HG03521 (cell line): ENCODE measurements around the gene TP53I11.

Experiments used
- ATAC-seq: cut with Tn5 transposase; IDR thresholded peaks from one replicate; pipeline ENCODE4 v1.9.1; 2021; ENCODE audit warnings: mild to moderate bottlenecking, moderate library complexity; ENCODE audit not compliant: unreplicated experiment

Gene TP53I11, protein sequence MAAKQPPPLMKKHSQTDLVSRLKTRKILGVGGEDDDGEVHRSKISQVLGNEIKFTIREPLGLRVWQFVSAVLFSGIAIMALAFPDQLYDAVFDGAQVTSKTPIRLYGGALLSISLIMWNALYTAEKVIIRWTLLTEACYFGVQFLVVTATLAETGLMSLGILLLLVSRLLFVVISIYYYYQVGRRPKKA

DNA sequence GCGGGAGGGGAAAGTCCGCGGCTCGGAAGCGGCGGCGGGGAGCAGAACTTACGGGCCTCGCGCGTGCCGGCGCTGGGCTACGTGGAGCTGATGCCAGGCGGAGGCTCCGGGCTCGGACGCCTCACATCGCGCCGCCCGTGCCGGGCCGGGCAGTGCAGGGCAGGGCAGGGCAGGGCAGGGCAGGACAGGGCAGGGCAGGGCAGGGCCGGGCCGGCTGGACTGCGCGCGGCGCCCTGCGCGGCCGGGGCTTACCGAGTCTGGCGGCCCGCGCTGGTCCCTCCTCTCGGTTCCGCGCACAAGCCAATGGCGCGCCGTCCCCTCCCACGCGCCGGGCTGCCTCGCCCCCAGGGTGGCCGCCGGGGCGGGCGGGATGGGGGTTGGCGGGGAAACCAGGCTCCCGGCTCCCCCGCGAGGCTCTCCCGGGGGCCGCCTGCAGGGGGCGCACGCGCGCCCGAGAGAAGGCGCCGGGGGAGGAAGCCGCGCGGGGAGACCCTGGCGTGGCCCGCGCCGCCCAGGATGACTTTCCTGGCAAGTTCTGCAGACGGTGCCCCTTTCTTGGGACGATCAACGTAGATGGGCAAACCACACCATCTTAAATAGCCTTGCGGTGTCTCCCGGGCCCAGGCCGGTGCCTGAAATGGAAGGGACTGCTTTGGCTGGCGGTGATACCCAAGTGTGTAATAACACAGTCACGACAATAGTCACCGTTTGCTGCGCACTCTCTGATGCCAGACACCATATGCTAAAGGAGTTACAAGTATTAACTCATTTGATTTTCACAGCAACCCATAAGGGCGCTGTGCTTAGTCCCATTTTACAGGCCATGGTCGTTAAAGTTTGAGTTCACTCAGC, at the start of gene TP53I11:
Gene TP53I11, minus strand, starts transcription at position 259 of the 852 bp plus-strand sequence. CDS start 12,548 bp downstream, outside the sequence.
- ATAC-seq: no peak

GRCh38 chr11:44999068-44999467, 48.4 kb upstream of the TP53I11 start:
- no peak for ATAC-seq

GRCh38 chr11:44998051-44998450, 47.4 kb upstream of the TP53I11 start:
- ATAC-seq: no peak

GRCh38 chr11:44997566-44997965, 46.9 kb upstream of the TP53I11 start:
- no peak for ATAC-seq

DNA sequence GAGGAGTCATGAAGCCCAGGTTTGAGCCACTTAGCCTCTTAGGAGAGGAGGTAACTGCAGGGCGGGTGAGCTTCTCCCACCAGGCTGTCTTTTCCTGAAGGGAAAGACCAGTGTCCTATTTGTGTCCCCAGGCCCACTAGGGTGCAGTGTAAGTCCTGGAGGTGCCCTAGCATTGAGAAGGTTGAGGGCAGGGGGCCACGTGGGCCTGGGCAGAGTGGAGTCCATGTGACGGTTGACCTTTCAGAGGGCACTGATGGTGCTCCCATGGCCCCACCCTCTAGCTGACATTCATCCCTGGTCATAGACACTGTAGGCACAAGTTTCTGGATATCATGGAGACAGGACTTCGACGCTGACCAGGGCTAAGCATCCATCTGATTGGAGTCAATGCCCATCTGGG, 44.1 kb upstream of the TP53I11 start:
- ATAC-seq: no peak

- ATAC-seq: no peak
Observed at GRCh38 chr11:44993971-44994704, 43.5 kb upstream of the TP53I11 start.

- no peak for ATAC-seq
Observed at GRCh38 chr11:44992774-44993173, 42.1 kb upstream of the TP53I11 start.

DNA sequence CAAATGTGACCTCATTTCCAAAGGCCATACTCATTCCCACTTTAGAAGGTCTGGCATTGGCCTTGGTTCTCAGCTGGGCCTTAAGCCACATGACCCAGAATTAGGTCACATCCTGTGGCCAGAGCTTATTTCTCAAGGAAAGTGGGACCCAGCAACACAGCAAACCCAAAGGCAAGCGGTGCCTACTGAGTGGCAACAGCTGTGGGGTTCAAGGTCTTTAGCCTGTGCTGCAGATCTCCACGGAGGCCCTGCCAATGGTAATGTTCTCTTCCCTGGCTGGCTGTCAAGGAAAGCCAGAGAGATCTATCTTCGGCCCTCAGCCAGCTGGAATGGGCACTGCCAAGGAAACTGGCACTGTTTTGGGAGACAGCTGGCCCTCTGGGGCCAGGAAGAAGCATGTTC, 41.5 kb upstream of the TP53I11 start:
- no peak for ATAC-seq

- no peak for ATAC-seq
Observed at GRCh38 chr11:44990665-44991064, 40.0 kb upstream of the TP53I11 start.

DNA sequence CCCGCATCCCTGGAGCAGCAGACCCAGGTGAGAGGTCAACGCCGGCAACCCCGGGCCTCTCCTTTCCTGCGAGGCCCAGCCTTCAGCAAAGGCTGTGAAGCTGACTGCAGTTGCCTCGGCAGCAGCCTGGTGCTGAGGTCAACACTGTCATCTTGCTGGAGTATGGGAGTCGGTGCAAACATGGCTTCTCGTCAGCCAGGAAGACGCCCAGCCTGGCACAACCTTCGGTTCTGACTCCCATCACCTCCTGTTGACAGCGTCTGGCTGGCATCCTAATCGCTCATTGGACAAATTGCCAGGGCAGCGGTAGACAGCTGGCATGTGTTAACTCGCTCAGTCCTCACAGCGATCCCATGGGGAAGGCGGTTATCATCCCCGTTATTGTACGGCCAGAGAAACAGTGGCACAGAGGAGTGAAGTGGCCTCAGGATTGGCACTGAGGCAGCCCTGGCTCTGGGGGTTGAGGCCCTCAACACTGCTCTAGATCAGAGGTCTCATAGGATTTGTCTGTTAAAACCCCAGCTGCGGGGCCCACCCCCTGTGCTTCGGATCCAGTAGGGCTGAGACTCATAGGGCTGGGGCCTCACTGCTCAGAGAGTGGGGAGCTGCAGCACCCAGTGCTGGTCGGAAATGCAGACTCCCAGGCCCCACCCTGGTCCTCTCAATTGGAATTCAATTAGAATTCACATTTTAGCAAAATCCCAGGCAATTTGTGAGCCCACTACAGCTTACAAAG, 39.3 kb upstream of the TP53I11 start:
- ATAC-seq: no peak

- ATAC-seq: no peak
Observed at GRCh38 chr11:44988981-44989635, 38.4 kb upstream of the TP53I11 start.

- no peak for ATAC-seq
Observed at GRCh38 chr11:44988111-44988510, 37.4 kb upstream of the TP53I11 start.

DNA sequence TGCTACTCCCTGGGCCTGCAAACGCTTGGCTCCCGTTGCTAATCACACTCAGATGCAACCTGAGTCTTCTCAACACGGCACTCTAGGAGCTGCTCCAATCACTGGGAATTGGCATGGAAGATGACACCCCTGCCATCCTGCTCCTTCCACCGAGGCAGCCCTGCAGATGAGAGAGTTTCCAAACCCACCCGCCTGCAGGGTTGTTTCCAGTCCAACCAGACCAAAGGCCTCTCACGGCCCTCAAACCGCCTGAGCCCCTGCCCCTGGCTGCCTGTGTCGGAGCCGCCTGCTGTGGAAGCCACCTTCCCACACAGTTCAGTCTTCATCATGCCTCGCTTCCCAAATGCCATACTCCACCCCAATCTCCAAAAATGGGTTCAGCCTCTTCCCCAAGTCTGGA, 36.8 kb upstream of the TP53I11 start:
- no peak for ATAC-seq

DNA sequence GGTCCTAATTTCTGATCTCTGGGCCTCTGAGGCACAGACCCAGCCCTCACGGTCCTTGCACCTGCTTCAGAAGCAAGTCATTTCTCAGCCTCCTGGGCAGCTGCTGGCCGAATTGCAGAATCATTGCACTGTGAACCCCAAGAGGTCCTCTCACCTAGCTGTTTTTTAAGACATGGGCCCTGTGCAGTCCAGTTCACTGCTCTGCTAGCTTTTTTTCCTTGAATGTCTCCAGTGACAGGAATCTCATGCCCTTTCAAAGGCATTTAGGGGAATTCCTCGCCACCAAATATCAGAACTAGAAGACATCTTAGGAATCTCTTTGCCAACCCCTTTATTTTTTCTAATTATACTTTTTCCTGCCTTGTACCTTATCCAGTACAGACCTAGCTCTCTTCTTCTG, 35.6 kb upstream of the TP53I11 start:
- no peak for ATAC-seq

DNA sequence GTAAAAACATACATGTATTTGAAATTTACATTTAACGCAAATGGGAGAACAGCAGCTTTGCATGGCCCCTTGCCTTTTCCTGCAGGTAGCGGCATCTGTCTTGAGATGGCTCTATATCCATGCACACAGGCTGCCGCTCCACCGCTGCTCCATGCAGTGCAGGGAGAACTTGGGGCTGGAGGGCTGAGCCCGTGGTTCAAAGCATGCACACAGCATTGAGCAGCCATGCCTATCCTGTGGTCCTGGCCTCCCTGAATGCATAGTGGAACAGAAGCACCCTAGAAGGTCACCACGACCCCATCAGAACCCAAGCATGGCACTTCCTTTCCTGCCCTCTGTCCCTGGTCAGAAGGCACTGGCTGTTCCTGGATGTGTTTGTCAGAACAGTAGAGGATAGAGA, 35.0 kb upstream of the TP53I11 start:
- no peak for ATAC-seq

DNA sequence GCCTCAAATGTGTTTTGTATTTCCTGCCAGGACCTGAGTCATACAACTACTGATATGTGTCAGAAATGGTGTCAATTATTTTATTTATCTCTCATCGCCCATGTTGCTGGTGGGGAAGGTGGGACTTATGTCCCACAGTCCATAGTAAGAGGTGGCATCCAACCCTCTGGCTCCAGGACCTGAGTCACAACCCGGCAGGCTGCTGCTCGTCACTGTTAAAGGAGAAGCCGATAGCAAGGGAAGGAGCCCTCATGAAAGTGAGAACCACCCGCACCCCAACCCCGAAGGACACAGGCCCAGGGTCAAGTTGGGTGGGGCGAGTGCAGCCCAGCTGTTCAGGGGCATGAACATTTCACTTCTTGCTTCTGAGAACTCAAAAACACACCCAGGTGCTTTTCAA, 33.1 kb upstream of the TP53I11 start:
- no peak for ATAC-seq

- ATAC-seq: no peak
Observed at GRCh38 chr11:44982496-44983062, 31.9 kb upstream of the TP53I11 start.

- no peak for ATAC-seq
Observed at GRCh38 chr11:44980533-44981427, 30.1 kb upstream of the TP53I11 start.
